HCT116 (cell line): ENCODE results near the gene GPR52. TPM values are rescaled to one million over a fixed set of nuclear protein-coding genes. Genes with fewer than 3 reads are reported as not detected.

Source experiments
- ATAC-seq: fragments of 200-7000 bp; cut with Tn5 transposase; 2 replicates; pipeline ENCODE4 v1.9.1; 2020; ENCODE audit warnings: mild to moderate bottlenecking, moderate library complexity
- BruUV-seq: library from RNA; stranded (reverse); fragments of 400-500 nt; replicated peaks from 2 replicates; lab custom pipeline; 2021; lab: Mats Ljungman, UMichigan
- CTCF ChIA-PET: fragments of 300-600 bp; sonication (Branson Sonifier 250); formaldehyde crosslinking; loops from one replicate; lab custom pipeline; 2021; ENCODE audit warnings: antibody characterized with exemption; lab: Charles Lee
- POLR2A ChIA-PET: fragments of 300-600, 350-600 bp; sonication (Branson Sonifier 250); formaldehyde crosslinking; loops from one replicate; lab custom pipeline; 2021; ENCODE audit warnings: antibody characterized with exemption; lab: Charles Lee
- RAD21 ChIA-PET, 2 experiments: fragments of 300-600 bp; sonication (Branson Sonifier 250); formaldehyde crosslinking; loops; one replicate each; lab custom pipeline; 2023; ENCODE audit warnings: low total read pairs in 2 of 2; ENCODE audit not compliant: uncharacterized antibody in 2 of 2, unreplicated experiment in 2 of 2, low non-redundant PET in 1 of 2; lab: Charles Lee
- DNase-seq: peaks from one replicate; pipeline ENCODE4 v3.0.0-alpha.2; 2010; ENCODE audit warnings: low read depth, low spot score
- H2AFZ ChIP-seq: fragments of 200-600 bp; shearing (Covaris generic), sonication (generic); 2 replicates; pipeline ENCODE4 v1.6.1; 2017; ENCODE audit warnings: low read depth, mixed run types, mixed read lengths, antibody characterized with exemption, low read length; ENCODE audit not compliant: poor library complexity, severe bottlenecking
- H3K27ac ChIP-seq: 2 replicates; pipeline ENCODE4 v1.5.1; 2012; ENCODE audit warnings: low read depth, low read length
- H3K27me3 ChIP-seq: fragments of 200-600 bp; sonication (generic); 2 replicates; pipeline ENCODE4 v1.6.1; 2016; ENCODE audit warnings: mixed run types, low read length, mixed read lengths; ENCODE audit not compliant: insufficient read depth
- H3K36me3 ChIP-seq, 2 experiments: fragments of 200-500 bp in 1 of 2; fragments of 200-600 bp in 1 of 2; sonication (Bioruptor generic) in 1 of 2; sonication (generic) in 1 of 2; 2 replicates each; pipeline versions ENCODE4 v1.5.1 to v1.6.1; 2014 to 2016; ENCODE audit warnings: low read length in 2 of 2, inconsistent platforms in 1 of 2, mixed read lengths in 1 of 2, mixed run types in 1 of 2; ENCODE audit not compliant: insufficient read depth in 2 of 2, control insufficient read depth in 1 of 2
- H3K4me1 ChIP-seq, 2 experiments: fragments of 200-600 bp in 1 of 2; sonication (generic) in 1 of 2; 2 replicates each; pipeline versions ENCODE4 v1.5.1 to v1.6.1; 2012 to 2017; ENCODE audit warnings: low read length in 2 of 2, inconsistent platforms in 1 of 2, mild to moderate bottlenecking in 1 of 2, mixed read lengths in 1 of 2, mixed run types in 1 of 2, moderate library complexity in 1 of 2; ENCODE audit not compliant: insufficient read depth in 2 of 2, control insufficient read depth in 1 of 2
- H3K4me2 ChIP-seq: fragments of 200-600 bp; sonication (generic); 2 replicates; pipeline ENCODE4 v1.6.1; 2017; ENCODE audit warnings: mixed run types, low read length, mixed read lengths
- H3K4me3 ChIP-seq, 2 experiments: fragments of 200-600 bp in 1 of 2; sonication (generic) in 1 of 2; replicated peaks in 1 of 2; 2 replicates each; pipeline ENCODE4 v1.5.1; 2011 to 2016; ENCODE audit warnings: low read length in 2 of 2, control low read depth in 1 of 2, low read depth in 1 of 2, mild to moderate bottlenecking in 1 of 2, mixed read lengths in 1 of 2, mixed run types in 1 of 2
- H3K79me2 ChIP-seq: fragments of 200-600 bp; sonication (generic); 2 replicates; pipeline ENCODE4 v1.6.1; 2017; ENCODE audit warnings: mild to moderate bottlenecking, mixed run types, low read length, moderate library complexity, mixed read lengths; ENCODE audit not compliant: insufficient read depth
- H3K9ac ChIP-seq: fragments of 200-600 bp; sonication (generic); 2 replicates; pipeline ENCODE4 v1.6.1; 2016; ENCODE audit warnings: low read length, mixed read lengths
- H3K9me2 ChIP-seq: fragments of 200-600 bp; sonication (generic), shearing (Covaris generic); 2 replicates; pipeline ENCODE4 v1.6.1; 2017; ENCODE audit warnings: mixed run types, mild to moderate bottlenecking, moderate library complexity; ENCODE audit not compliant: insufficient read depth
- H3K9me3 ChIP-seq, 2 experiments: fragments of 200-500 bp in 1 of 2; fragments of 200-600 bp in 1 of 2; sonication (Bioruptor generic) in 1 of 2; sonication (generic) in 1 of 2; 2 replicates each; pipeline ENCODE4 v1.6.1; 2014 to 2017; ENCODE audit warnings: low read length in 2 of 2, mixed read lengths in 2 of 2, inconsistent platforms in 1 of 2, low read depth in 1 of 2, mild to moderate bottlenecking in 1 of 2, mixed run types in 1 of 2, moderate library complexity in 1 of 2; ENCODE audit not compliant: control insufficient read depth in 1 of 2, insufficient read depth in 1 of 2
- H4K20me1 ChIP-seq: fragments of 200-600 bp; sonication (generic), shearing (Covaris generic); 2 replicates; pipeline ENCODE4 v1.6.1; 2017; ENCODE audit warnings: mixed run types, mild to moderate bottlenecking, moderate library complexity; ENCODE audit not compliant: insufficient read depth
- CBX3 ChIP-seq: IDR thresholded peaks from 2 replicates; pipeline ENCODE4 v1.6.1; 2012; ENCODE audit warnings: low read depth
- CEBPB ChIP-seq: IDR thresholded peaks from 2 replicates; pipeline ENCODE4 v1.6.1; 2012; ENCODE audit warnings: low read depth
- EGR1 ChIP-seq: IDR thresholded peaks from 2 replicates; pipeline ENCODE4 v1.6.1; 2012; ENCODE audit warnings: low read depth
- EZH2phosphoT487 ChIP-seq: fragments of 200-600 bp; IDR thresholded peaks from 2 replicates; pipeline ENCODE4 v1.6.1; 2018; ENCODE audit warnings: antibody characterized with exemption, borderline replicate concordance
- FOSL1 ChIP-seq: IDR thresholded peaks from 2 replicates; pipeline ENCODE4 v1.6.1; 2012; ENCODE audit warnings: low read depth
- JUND ChIP-seq: IDR thresholded peaks from 2 replicates; pipeline ENCODE4 v1.6.1; 2012
- MAX ChIP-seq: IDR thresholded peaks from 2 replicates; pipeline ENCODE4 v1.6.1; 2012
- POLR2AphosphoS5 ChIP-seq: IDR thresholded peaks from 2 replicates; pipeline ENCODE4 v1.6.1; 2011; ENCODE audit warnings: mild to moderate bottlenecking, low read depth, low read length, moderate library complexity
- RAD21 ChIP-seq: IDR thresholded peaks from 2 replicates; pipeline ENCODE4 v1.6.1; 2012; ENCODE audit warnings: low read depth, mild to moderate bottlenecking
- REST ChIP-seq: IDR thresholded peaks from 2 replicates; pipeline ENCODE4 v1.6.1; 2012; ENCODE audit warnings: low read depth
- SP1 ChIP-seq: IDR thresholded peaks from 2 replicates; pipeline ENCODE4 v1.6.1; 2012; ENCODE audit warnings: low read depth
- TCF7L2 ChIP-seq: IDR thresholded peaks from 2 replicates; pipeline ENCODE4 v1.7.0; 2011; ENCODE audit warnings: borderline replicate concordance, inconsistent platforms; ENCODE audit not compliant: insufficient read depth, insufficient read length; ENCODE audit errors: extremely low read depth
- YY1 ChIP-seq: IDR thresholded peaks from 2 replicates; pipeline ENCODE4 v1.6.1; 2011; ENCODE audit warnings: low read length, low read depth, moderate library complexity, mild to moderate bottlenecking; ENCODE audit not compliant: insufficient replicate concordance; ENCODE audit errors: extremely low read depth
- ZBTB33 ChIP-seq: IDR thresholded peaks from 2 replicates; pipeline ENCODE4 v1.6.1; 2011; ENCODE audit warnings: mild to moderate bottlenecking, low read length, moderate library complexity; ENCODE audit not compliant: insufficient replicate concordance; ENCODE audit errors: extremely low read depth
- ZNF274 ChIP-seq: fragments of 200-500 bp; sonication (Bioruptor generic); IDR thresholded peaks from 2 replicates; pipeline ENCODE4 v1.6.1; 2014; ENCODE audit warnings: mild to moderate bottlenecking, low read depth, low read length, inconsistent platforms
- intact Hi-C: fragments of 100-400 bp; cut with micrococcal nuclease; formaldehyde crosslinking; loops from 2 replicates; pipeline ENCODE4 v1.10.0; 2022
- total RNA-seq: library from RNA; stranded (reverse); gene quantifications from one replicate; pipeline ENCODE4 v1.2.1, GENCODE V29; 2021; ENCODE audit not compliant: unreplicated experiment

The GPR52 gene
- total RNA-seq, 1 experiment from 2014 or later: 0.34 TPM

GRCh38 chr1:174448531-174448883 is 743 bp downstream of the GPR52 start:
- CTCF ChIA-PET: no interaction called here
- TF ChIP-seq CBX3: no peak
- TF ChIP-seq REST: no peak
- no peak for TF ChIP-seq POLR2AphosphoS5
- TF ChIP-seq EGR1: no peak
- TF ChIP-seq FOSL1: no peak
- no peak for TF ChIP-seq CEBPB
- TF ChIP-seq SP1: no peak
- no peak for TF ChIP-seq EZH2phosphoT487
- TF ChIP-seq ZNF274: no peak
- no peak for TF ChIP-seq TCF7L2
- TF ChIP-seq MAX: no peak
- TF ChIP-seq YY1: no peak
- TF ChIP-seq JUND: no peak
- TF ChIP-seq ZBTB33: no peak
- TF ChIP-seq RAD21: no peak
- H4K20me1 ChIP-seq: no peaks in the 10 kb centered on the region
- POLR2A ChIA-PET: no interaction called here
- no TSS peak for BruUV-seq
- no peaks in the 10 kb centered on the region for H3K9me3 ChIP-seq
- RAD21 ChIA-PET: no interaction called here
- no peak overlapping the region for H2AFZ ChIP-seq
- ATAC-seq (no peak), DNase-seq (no peak)
- no peak overlapping the region for H3K27ac ChIP-seq
- no peaks in the 10 kb centered on the region for H3K36me3 ChIP-seq
- no peak overlapping the region for H3K4me3 ChIP-seq
- no peak overlapping the region for H3K9ac ChIP-seq
- H3K4me1 ChIP-seq: no peaks in the 10 kb centered on the region
- no peaks in the 10 kb centered on the region for H3K27me3 ChIP-seq
- intact Hi-C loops: no loop called here
- no peaks in the 10 kb centered on the region for H3K79me2 ChIP-seq
- no peak overlapping the region for H3K4me2 ChIP-seq
- H3K9me2 ChIP-seq: no peaks in the 10 kb centered on the region
